ENCODE measurements around the gene KPNB1. TPM values are rescaled to one million over a fixed set of nuclear protein-coding genes. Genes with fewer than 3 reads are reported as not detected.

KPNB1 gene
- total RNA-seq, 1 experiment from 2014 or later, result 967 TPM

DNA sequence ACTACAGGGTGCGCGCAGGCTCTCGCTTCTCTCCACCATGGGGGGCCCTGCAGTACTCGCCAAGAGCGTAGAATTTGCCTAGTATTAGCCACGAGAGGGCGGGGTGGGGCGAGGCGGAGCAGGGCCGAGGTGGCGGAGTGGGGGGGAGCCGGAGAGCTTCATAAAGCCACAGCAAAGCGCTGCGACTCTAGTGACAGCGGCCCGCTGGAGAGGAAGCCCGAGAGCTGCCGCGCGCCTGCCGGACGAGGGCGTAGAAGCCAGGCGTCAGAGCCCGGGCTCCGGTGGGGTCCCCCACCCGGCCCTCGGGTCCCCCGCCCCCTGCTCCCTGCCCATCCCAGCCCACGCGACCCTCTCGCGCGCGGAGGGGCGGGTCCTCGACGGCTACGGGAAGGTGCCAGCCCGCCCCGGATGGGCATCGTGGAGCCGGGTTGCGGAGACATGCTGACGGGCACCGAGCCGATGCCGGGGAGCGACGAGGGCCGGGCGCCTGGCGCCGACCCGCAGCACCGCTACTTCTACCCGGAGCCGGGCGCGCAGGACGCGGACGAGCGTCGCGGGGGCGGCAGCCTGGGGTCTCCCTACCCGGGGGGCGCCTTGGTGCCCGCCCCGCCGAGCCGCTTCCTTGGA lies 83.4 kb downstream of the KPNB1 start, which contains the start of gene TBX21:
TBX21 (plus strand) TSS at position 190 of the 627 bp plus-strand sequence; CDS start at position 409, 219 bp downstream.
- BruUV-seq (replicated peaks), result no TSS peak
- H3K4me1 Mint-ChIP-seq (ENCODE audit: low read depth, unreplicated experiment), result peaks cover 7% of the 10 kb centered on the region
- ChIA-PET POLR2A (interaction anchor here (0.7 to 1.1 kb wide), 3 partner anchors 83 to 237 kb away, joined by 3 to 4 read pairs (median 4); partner anchors contain the start of genes LRRC46 and MRPL10), CTCF (interaction anchor here (0.5 to 2.0 kb wide), 28 partner anchors 8 to 395 kb away, joined by 3 to 19 read pairs (median 5); partner anchors contain the start of genes KPNB1, LRRC46, MRPL10 and OSBPL7)
- H3K4me3 ChIP-seq (ENCODE audit: low read depth, low read length), result peak within 1 kb of the TSS; percentile 37
- H3K27ac Mint-ChIP-seq (ENCODE audit: unreplicated experiment), result no peak within 1 kb of the TSS
- peaks cover 9% of the 10 kb centered on the region for H3K4me1 ChIP-seq
- H3K36me3 Mint-ChIP-seq (ENCODE audit: insufficient read depth, unreplicated experiment), result no peaks in the 10 kb centered on the region
- peaks cover 45% of the 10 kb centered on the region for H3K27me3 Mint-ChIP-seq (ENCODE audit: insufficient read depth, unreplicated experiment)
- intact Hi-C loops (cut with micrococcal nuclease; ENCODE audit: unreplicated experiment), result loop anchor here (1.0 to 2.0 kb wide), 3 partner anchors 34 to 69 kb away; no protein-coding TSS in a partner anchor
- no peaks in the 10 kb centered on the region for H3K36me3 ChIP-seq (ENCODE audit: control insufficient read depth, insufficient read depth, low read length)
- H3K4me3 Mint-ChIP-seq (ENCODE audit: unreplicated experiment), result peak within 1 kb of the TSS; percentile 68
- H3K9me3 ChIP-seq, result no peaks in the 10 kb centered on the region
- TF ChIP-seq, protein P1, sequence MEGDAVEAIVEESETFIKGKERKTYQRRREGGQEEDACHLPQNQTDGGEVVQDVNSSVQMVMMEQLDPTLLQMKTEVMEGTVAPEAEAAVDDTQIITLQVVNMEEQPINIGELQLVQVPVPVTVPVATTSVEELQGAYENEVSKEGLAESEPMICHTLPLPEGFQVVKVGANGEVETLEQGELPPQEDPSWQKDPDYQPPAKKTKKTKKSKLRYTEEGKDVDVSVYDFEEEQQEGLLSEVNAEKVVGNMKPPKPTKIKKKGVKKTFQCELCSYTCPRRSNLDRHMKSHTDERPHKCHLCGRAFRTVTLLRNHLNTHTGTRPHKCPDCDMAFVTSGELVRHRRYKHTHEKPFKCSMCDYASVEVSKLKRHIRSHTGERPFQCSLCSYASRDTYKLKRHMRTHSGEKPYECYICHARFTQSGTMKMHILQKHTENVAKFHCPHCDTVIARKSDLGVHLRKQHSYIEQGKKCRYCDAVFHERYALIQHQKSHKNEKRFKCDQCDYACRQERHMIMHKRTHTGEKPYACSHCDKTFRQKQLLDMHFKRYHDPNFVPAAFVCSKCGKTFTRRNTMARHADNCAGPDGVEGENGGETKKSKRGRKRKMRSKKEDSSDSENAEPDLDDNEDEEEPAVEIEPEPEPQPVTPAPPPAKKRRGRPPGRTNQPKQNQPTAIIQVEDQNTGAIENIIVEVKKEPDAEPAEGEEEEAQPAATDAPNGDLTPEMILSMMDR (IDR thresholded peaks at IDR 0.05; ENCODE audit: insufficient read depth in 1 of 2, low read depth in 1 of 2, low read length in 1 of 2, severe bottlenecking in 1 of 2, unreplicated experiment in 1 of 2), result peak; percentile 55 to 89
- peak; percentile 93 to 94 for DNase-seq
- H3K9me3 Mint-ChIP-seq (ENCODE audit: unreplicated experiment), result no peaks in the 10 kb centered on the region
- peaks cover 18% of the 10 kb centered on the region for H3K27me3 ChIP-seq (replicated peaks; ENCODE audit: control insufficient read depth, insufficient read depth, low read length)

DNA sequence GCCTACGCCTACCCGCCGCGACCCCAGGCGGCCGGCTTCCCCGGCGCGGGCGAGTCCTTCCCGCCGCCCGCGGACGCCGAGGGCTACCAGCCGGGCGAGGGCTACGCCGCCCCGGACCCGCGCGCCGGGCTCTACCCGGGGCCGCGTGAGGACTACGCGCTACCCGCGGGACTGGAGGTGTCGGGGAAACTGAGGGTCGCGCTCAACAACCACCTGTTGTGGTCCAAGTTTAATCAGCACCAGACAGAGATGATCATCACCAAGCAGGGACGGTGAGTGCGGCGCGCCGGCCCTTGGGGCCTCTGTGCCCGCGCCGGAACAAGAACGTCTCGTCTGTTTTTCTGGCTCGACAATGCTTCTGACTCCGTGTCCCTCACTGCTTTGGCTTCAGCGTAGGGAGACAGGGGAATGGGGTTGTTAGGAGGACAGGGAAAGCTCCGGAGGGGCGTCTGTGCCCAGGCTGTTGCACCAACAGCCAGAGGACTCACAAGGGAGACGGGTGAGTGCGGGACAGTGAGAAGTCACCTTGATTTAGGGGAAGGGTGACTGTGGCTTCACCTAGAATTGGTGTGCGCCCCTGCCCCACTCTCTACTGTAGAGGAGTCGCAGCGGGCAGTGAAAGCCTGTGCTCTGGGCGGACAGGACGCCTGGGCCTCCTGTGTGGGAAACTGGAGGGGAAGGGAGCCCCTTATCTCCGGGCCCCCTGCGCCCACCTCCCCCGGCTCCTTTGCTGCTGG lies 84.1 kb downstream of the KPNB1 start:
- POLR2A ChIA-PET, result interaction anchor here (1.1 kb wide), 1 partner anchor 237 kb away, joined by 4 read pairs; no protein-coding TSS in a partner anchor
- Histone ChIP-seq H3K4me3 (ENCODE audit: low read depth, low read length) (peak overlapping the region; percentile 37), H3K4me1 (peaks cover 9% of the 10 kb centered on the region), H3K36me3 (ENCODE audit: control insufficient read depth, insufficient read depth, low read length) (no peaks in the 10 kb centered on the region), H3K27me3 (replicated peaks; ENCODE audit: control insufficient read depth, insufficient read depth, low read length) (peaks cover 18% of the 10 kb centered on the region), H3K9me3 (no peaks in the 10 kb centered on the region)
- Mint-ChIP-seq H3K9me3 (ENCODE audit: unreplicated experiment) (no peaks in the 10 kb centered on the region), H3K27me3 (ENCODE audit: insufficient read depth, unreplicated experiment) (peaks cover 42% of the 10 kb centered on the region), H3K27ac (ENCODE audit: unreplicated experiment) (no peak overlapping the region), H3K36me3 (ENCODE audit: insufficient read depth, unreplicated experiment) (no peaks in the 10 kb centered on the region), H3K4me1 (ENCODE audit: low read depth, unreplicated experiment) (peaks cover 7% of the 10 kb centered on the region), H3K4me3 (ENCODE audit: unreplicated experiment) (peak overlapping the region; percentile 18)
- peak in 1 of 2 experiments; percentile 51 for DNase-seq
- no TSS peak for BruUV-seq (replicated peaks)
- TF ChIP-seq, protein P1 (IDR thresholded peaks at IDR 0.05; ENCODE audit: insufficient read depth in 1 of 2, low read depth in 1 of 2, low read length in 1 of 2, severe bottlenecking in 1 of 2, unreplicated experiment in 1 of 2), result no peak
- intact Hi-C loops (cut with micrococcal nuclease; ENCODE audit: unreplicated experiment), result loop anchor here (1.0 to 2.0 kb wide), 3 partner anchors 35 to 68 kb away; no protein-coding TSS in a partner anchor
- CTCF ChIA-PET, result interaction anchor here (0.5 to 2.0 kb wide), 29 partner anchors 8 to 395 kb away, joined by 3 to 19 read pairs (median 5); partner anchors contain the start of genes KPNB1, LRRC46, MRPL10 and OSBPL7

GRCh38 chr17:47735139-47735464 lies 85.4 kb downstream of the KPNB1 start:
- no peaks in the 10 kb centered on the region for H3K9me3 Mint-ChIP-seq (ENCODE audit: unreplicated experiment)
- Histone ChIP-seq H3K9me3 (no peaks in the 10 kb centered on the region), H3K36me3 (ENCODE audit: control insufficient read depth, insufficient read depth, low read length) (no peaks in the 10 kb centered on the region), H3K4me3 (ENCODE audit: low read depth, low read length) (no peak overlapping the region), H3K4me1 (peaks cover 9% of the 10 kb centered on the region), H3K27me3 (replicated peaks; ENCODE audit: control insufficient read depth, insufficient read depth, low read length) (peaks cover 18% of the 10 kb centered on the region)
- BruUV-seq (replicated peaks), result no TSS peak
- ChIA-PET POLR2A (no interaction called here), CTCF (no interaction called here)
- intact Hi-C loops (cut with micrococcal nuclease; ENCODE audit: unreplicated experiment), result no loop called here
- H3K4me3 Mint-ChIP-seq (ENCODE audit: unreplicated experiment), result no peak overlapping the region
- no peaks in the 10 kb centered on the region for H3K36me3 Mint-ChIP-seq (ENCODE audit: insufficient read depth, unreplicated experiment)
- peaks cover 7% of the 10 kb centered on the region for H3K4me1 Mint-ChIP-seq (ENCODE audit: low read depth, unreplicated experiment)
- TF ChIP-seq, protein P1 (IDR thresholded peaks at IDR 0.05; ENCODE audit: insufficient read depth in 1 of 2, low read depth in 1 of 2, low read length in 1 of 2, severe bottlenecking in 1 of 2, unreplicated experiment in 1 of 2), result no peak
- DNase-seq, result no peak
- peaks cover 42% of the 10 kb centered on the region for H3K27me3 Mint-ChIP-seq (ENCODE audit: insufficient read depth, unreplicated experiment)
- no peak overlapping the region for H3K27ac Mint-ChIP-seq (ENCODE audit: unreplicated experiment)
